Sigmoid colon (tissue), 3 donors: ENCODE results near the gene DIRAS3.

ENCODE experiments used
- CTCF ChIP-seq, 4 experiments: fragments of 450-650 bp in 3 of 4; fragments of 200-600 bp in 1 of 4; IDR thresholded peaks; one replicate each; pipeline ENCODE4 v1.5.1; 2016 to 2019; ENCODE audit warnings: antibody characterized with exemption in 4 of 4, mild to moderate bottlenecking in 3 of 4, moderate library complexity in 2 of 4
- POLR2A ChIP-seq, 2 donors: fragments of 450-650 bp; IDR thresholded peaks; one replicate each; pipeline ENCODE4 v1.6.1; 2016; ENCODE audit warnings: antibody characterized with exemption in 2 of 2, mild to moderate bottlenecking in 2 of 2, moderate library complexity in 2 of 2

- TF ChIP-seq CTCF (IDR thresholded peaks at IDR 0.05) (no peak), POLR2A (IDR thresholded peaks at IDR 0.05) (no peak)
Observed at GRCh38 chr1:68049941-68050878, at the start of gene DIRAS3.
